HepG2 (cell line): ENCODE measurements around the gene SCO1.

Experiments used
- EP300 ChIP-seq, 3 experiments: sonication (generic) in 1 of 3; formaldehyde crosslinking in 1 of 3; IDR thresholded peaks; 2 replicates each; pipeline versions ENCODE4 v1.5.1 to v1.6.1; 2011 to 2020; ENCODE audit warnings: low read depth in 2 of 3, low read length in 2 of 3, borderline replicate concordance in 1 of 3, improper control_type of control experiment in 1 of 3, mild to moderate bottlenecking in 1 of 3, missing genetic modification reagents in 1 of 3, moderate library complexity in 1 of 3
- JUNB ChIP-seq: sonication (generic); formaldehyde crosslinking; IDR thresholded peaks from 2 replicates; pipeline ENCODE4 v1.8.0; 2022; ENCODE audit warnings: missing genetic modification reagents, mild to moderate bottlenecking, borderline replicate concordance
- REL ChIP-seq: sonication (generic); formaldehyde crosslinking; conservative IDR thresholded peaks from 2 replicates; pipeline ENCODE4 v1.8.0; 2022; ENCODE audit warnings: mild to moderate bottlenecking, missing genetic modification reagents, moderate library complexity
- TCF7L2 ChIP-seq: IDR thresholded peaks from 2 replicates; pipeline ENCODE4 v1.6.1; 2011; ENCODE audit warnings: mild to moderate bottlenecking, low read depth, low read length, moderate library complexity
- ZFYVE20 ChIP-seq: sonication (generic); formaldehyde crosslinking; IDR thresholded peaks from 2 replicates; pipeline ENCODE4 v1.8.0; 2023; ENCODE audit warnings: low read depth, mild to moderate bottlenecking, moderate library complexity, missing genetic modification reagents, borderline replicate concordance
- ZNF207 ChIP-seq: fragments of 450-650 bp; IDR thresholded peaks from 2 replicates; pipeline ENCODE4 v1.6.1; 2016; ENCODE audit warnings: antibody characterized with exemption, borderline replicate concordance

GRCh38 chr17:10744501-10745000 is 47.2 kb upstream of the SCO1 start:
- TF ChIP-seq ZNF207 (no peak), JUNB (CRISPR knock-in tag) (no peak), TCF7L2 (peak; percentile 74), REL (CRISPR knock-in tag) (no peak), EP300 (IDR thresholded peaks at IDR 0.05; ENCODE audit: low read depth in 2 of 2, low read length in 2 of 2) (peak in 1 of 2 experiments; percentile 32; a peak in 1 of 4 replicates), EP300 (CRISPR knock-in tag; IDR thresholded peaks at IDR 0.05; ENCODE audit: borderline replicate concordance) (no peak), ZFYVE20 (CRISPR knock-in tag) (no peak)
